Hepatocyte (in vitro differentiated cells): ENCODE results near the gene SARDH. TPM values are rescaled to one million over a fixed set of nuclear protein-coding genes. Genes with fewer than 3 reads are reported as not detected.

Source experiments
- DNase-seq: peaks from one replicate; pipeline ENCODE4 v3.0.0-alpha.2; 2016; ENCODE audit warnings: low spot score
- H2AFZ ChIP-seq: fragments of 200-600 bp; sonication (generic); 2 replicates; pipeline ENCODE4 v1.6.0; 2016; ENCODE audit warnings: antibody characterized with exemption, mild to moderate bottlenecking
- H3K27ac ChIP-seq: fragments of 200-600 bp; sonication (generic); 2 replicates; pipeline ENCODE4 v1.5.1; 2016; ENCODE audit warnings: mild to moderate bottlenecking
- H3K27me3 ChIP-seq: fragments of 200-600 bp; sonication (generic); 2 replicates; pipeline ENCODE4 v1.6.1; 2016
- H3K36me3 ChIP-seq: fragments of 200-600 bp; sonication (generic); replicated peaks from 2 replicates; pipeline ENCODE4 v1.5.1; 2016; ENCODE audit warnings: low read depth; ENCODE audit not compliant: insufficient read depth
- H3K4me1 ChIP-seq: fragments of 200-600 bp; sonication (generic); 2 replicates; pipeline ENCODE4 v1.5.1; 2016; ENCODE audit warnings: mild to moderate bottlenecking, moderate library complexity; ENCODE audit not compliant: insufficient read depth
- H3K4me2 ChIP-seq: fragments of 200-600 bp; sonication (generic); 2 replicates; pipeline ENCODE4 v1.6.0; 2016
- H3K4me3 ChIP-seq: fragments of 200-600 bp; sonication (generic); 2 replicates; pipeline ENCODE4 v1.5.1; 2016; ENCODE audit warnings: mild to moderate bottlenecking
- H3K79me2 ChIP-seq: fragments of 200-600 bp; sonication (generic); 2 replicates; pipeline ENCODE4 v1.6.0; 2017; ENCODE audit warnings: mild to moderate bottlenecking
- H3K9me2 ChIP-seq: fragments of 200-600 bp; sonication (generic); replicated peaks from 2 replicates; pipeline ENCODE4 v1.6.0; 2017; ENCODE audit warnings: mild to moderate bottlenecking; ENCODE audit not compliant: insufficient read depth
- H3K9me3 ChIP-seq: fragments of 200-600 bp; sonication (generic); 2 replicates; pipeline ENCODE4 v1.5.1; 2016; ENCODE audit warnings: low read depth, mild to moderate bottlenecking
- H4K20me1 ChIP-seq: fragments of 200-600 bp; sonication (generic); 2 replicates; pipeline ENCODE4 v1.6.0; 2016; ENCODE audit warnings: mild to moderate bottlenecking; ENCODE audit not compliant: insufficient read depth, poor library complexity, severe bottlenecking
- CTCF ChIP-seq: fragments of 200-600 bp; sonication (generic); IDR thresholded peaks from 2 replicates; pipeline ENCODE4 v1.5.1; 2016; ENCODE audit warnings: antibody characterized with exemption, mild to moderate bottlenecking; ENCODE audit not compliant: poor library complexity
- EZH2 ChIP-seq: fragments of 200-600 bp; sonication (generic); IDR thresholded peaks from 2 replicates; pipeline ENCODE4 v1.6.1; 2016; ENCODE audit warnings: antibody characterized with exemption, mild to moderate bottlenecking, borderline replicate concordance
- EZH2phosphoT487 ChIP-seq: fragments of 200-600 bp; sonication (generic); IDR thresholded peaks from one replicate; pipeline ENCODE4 v1.6.1; 2018; ENCODE audit warnings: antibody characterized with exemption, mild to moderate bottlenecking, low read depth, moderate library complexity; ENCODE audit not compliant: unreplicated experiment, severe bottlenecking
- WGBS: methylation state at CpG from one replicate; pipeline ENCODE4 v1.1.6; 2016; ENCODE audit warnings: low lambda C conversion rate; ENCODE audit errors: missing lambda C conversion rate; 5-methylcytosine and 5-hydroxymethylcytosine counted together
- polyA plus RNA-seq: library from polyadenylated mRNA; unstranded; fragments of >200 nt; fragmentation: Nextera tagmentation; extraction: Ambion mirVana; gene quantifications from 2 replicates; pipeline ENCODE4 v1.2.1, GENCODE V29; 2016
- total RNA-seq: library from RNA; depleted of rRNA; stranded (reverse); fragments of >200 nt; gene quantifications from 2 replicates; pipeline ENCODE4 v1.2.3, GENCODE V29; 2014

The SARDH gene
- total RNA-seq (6.7 and 9.8 TPM in 2 replicates), polyA plus RNA-seq (7.5 and 8.1 TPM in 2 replicates)

GRCh38 chr9:133737774-133738639 lies at the start of gene SARDH:
Gene SARDH, minus strand, starts transcription at chr9:133738352. Its CDS starts 4,179 bp downstream, at chr9:133734173.
- WGBS, result 35% methylated on average over 21 of the region's 25 CpGs

GRCh38 chr9:133787754-133788025 lies 49.5 kb upstream of the SARDH start:
- no peak overlapping the region for H2AFZ ChIP-seq
- H3K27me3 ChIP-seq, result no peaks in the 10 kb centered on the region
- H3K4me2 ChIP-seq, result no peak overlapping the region
- H3K36me3 ChIP-seq, result no peaks in the 10 kb centered on the region
- peaks cover 3% of the 10 kb centered on the region for H3K4me1 ChIP-seq
- no peak overlapping the region for H3K27ac ChIP-seq
- 83% methylated on average over 2 of the region's 5 CpGs for WGBS
- H3K4me3 ChIP-seq, result no peak overlapping the region
- H4K20me1 ChIP-seq, result no peaks in the 10 kb centered on the region
- TF ChIP-seq EZH2phosphoT487, result no peak
- no peak for TF ChIP-seq CTCF
- H3K9me2 ChIP-seq, result no peaks in the 10 kb centered on the region
- H3K9me3 ChIP-seq, result no peaks in the 10 kb centered on the region
- H3K79me2 ChIP-seq, result no peaks in the 10 kb centered on the region
- peak; percentile 42 for DNase-seq

More at GRCh38 chr9:133737774-133738639, at the start of gene SARDH:
- Histone ChIP-seq H3K36me3 (no peaks in the 10 kb centered on the region), H3K4me3 (no peak within 1 kb of the TSS), H3K9me3 (no peaks in the 10 kb centered on the region), H3K9me2 (no peaks in the 10 kb centered on the region), H3K4me2 (peak within 1 kb of the TSS; percentile 84), H4K20me1 (no peaks in the 10 kb centered on the region), H3K4me1 (peaks cover 6% of the 10 kb centered on the region), H2AFZ (peak within 1 kb of the TSS; percentile 81), H3K27me3 (no peaks in the 10 kb centered on the region), H3K79me2 (no peaks in the 10 kb centered on the region), H3K27ac (peak within 1 kb of the TSS; percentile 34)
- TF ChIP-seq EZH2 (no peak), EZH2phosphoT487 (no peak), CTCF (no peak)
- peak; percentile 75 for DNase-seq

- Histone ChIP-seq H3K79me2 (no peaks in the 10 kb centered on the region), H3K4me2 (no peak overlapping the region), H3K9me3 (no peaks in the 10 kb centered on the region), H3K4me1 (peaks cover 4% of the 10 kb centered on the region), H4K20me1 (no peaks in the 10 kb centered on the region), H3K9me2 (no peaks in the 10 kb centered on the region), H3K4me3 (no peak overlapping the region), H2AFZ (no peak overlapping the region), H3K27ac (no peak overlapping the region), H3K27me3 (no peaks in the 10 kb centered on the region), H3K36me3 (no peaks in the 10 kb centered on the region)
- DNase-seq, result no peak
- TF ChIP-seq CTCF (no peak), EZH2phosphoT487 (no peak), EZH2 (no peak)
- 94% methylated on average over 14 of the region's 17 CpGs for WGBS
These were observed 49.0 kb upstream of the SARDH start for GRCh38 chr9:133786907-133787753.
